ENCODE results near the gene CGB8. TPM values are rescaled to one million over a fixed set of nuclear protein-coding genes. Genes with fewer than 3 reads are reported as not detected.

Gene CGB8
- total RNA-seq, 1 experiment from 2014 or later, result not detected

Small RNAs within 50 kb of the gene (small RNA-seq; reads per million reads assigned to genes)
- gene MIR6798, result not detected
- not detected for gene RN7SL708P

Other genes starting within 250 kb of the CGB8 start
- gene BCAT2, start 238.1 kb downstream of the CGB8 start, total RNA-seq (2014; rRNA removed; shearing (Covaris generic); ENCODE audit: low replicate concordance), result 45.9 and 74.6 TPM in 2 replicates
- 1.0 and 1.9 TPM in 2 replicates for gene HSD17B14, start 212.6 kb downstream of the CGB8 start, total RNA-seq (2014; rRNA removed; shearing (Covaris generic); ENCODE audit: low replicate concordance)
- not detected in 2 replicates for gene PLEKHA4, start 180.5 kb downstream of the CGB8 start, total RNA-seq (2014; rRNA removed; shearing (Covaris generic); ENCODE audit: low replicate concordance)
- gene PPP1R15A, start 176.7 kb downstream of the CGB8 start, total RNA-seq (2014; rRNA removed; shearing (Covaris generic); ENCODE audit: low replicate concordance), result 22.6 and 31.3 TPM in 2 replicates
- gene TULP2, start 150.4 kb downstream of the CGB8 start, total RNA-seq (2014; rRNA removed; shearing (Covaris generic); ENCODE audit: low replicate concordance), result not detected in 2 replicates
- 57.5 and 98.2 TPM in 2 replicates for gene NUCB1, start 148.8 kb downstream of the CGB8 start, total RNA-seq (2014; rRNA removed; shearing (Covaris generic); ENCODE audit: low replicate concordance)
- 1.4 and 3.3 TPM in 2 replicates for gene DHDH, start 115.4 kb downstream of the CGB8 start, total RNA-seq (2014; rRNA removed; shearing (Covaris generic); ENCODE audit: low replicate concordance)
- gene BAX, start 94.2 kb downstream of the CGB8 start, total RNA-seq (2014; rRNA removed; shearing (Covaris generic); ENCODE audit: low replicate concordance), result 93.8 and 164 TPM in 2 replicates
- 6,036 and 6,638 TPM in 2 replicates for gene FTL, start 83.8 kb downstream of the CGB8 start, total RNA-seq (2014; rRNA removed; shearing (Covaris generic); ENCODE audit: low replicate concordance)
- gene GYS1, start 55.8 kb downstream of the CGB8 start, total RNA-seq (2014; rRNA removed; shearing (Covaris generic); ENCODE audit: low replicate concordance), result 39.0 and 42.6 TPM in 2 replicates
- gene RUVBL2, start 55.2 kb downstream of the CGB8 start, total RNA-seq (2014; rRNA removed; shearing (Covaris generic); ENCODE audit: low replicate concordance), result 107 and 298 TPM in 2 replicates
- gene LHB, start 32.0 kb downstream of the CGB8 start, total RNA-seq (2014; rRNA removed; shearing (Covaris generic); ENCODE audit: low replicate concordance), result not detected in 2 replicates
- gene CGB3, start 24.8 kb downstream of the CGB8 start, total RNA-seq (2014; rRNA removed; shearing (Covaris generic); ENCODE audit: low replicate concordance), result not detected in 2 replicates
- gene CGB2, start 17.2 kb downstream of the CGB8 start, total RNA-seq (2014; rRNA removed; shearing (Covaris generic); ENCODE audit: low replicate concordance), result not detected in 2 replicates
- not detected in 2 replicates for gene CGB1, start 12.2 kb downstream of the CGB8 start, total RNA-seq (2014; rRNA removed; shearing (Covaris generic); ENCODE audit: low replicate concordance)
- gene CGB5, start 5.3 kb downstream of the CGB8 start, total RNA-seq (2014; rRNA removed; shearing (Covaris generic); ENCODE audit: low replicate concordance), result not detected in 2 replicates
- gene CGB7, start 8.6 kb upstream of the CGB8 start, total RNA-seq (2014; rRNA removed; shearing (Covaris generic); ENCODE audit: low replicate concordance), result not detected in 2 replicates
- not detected in 2 replicates for gene NTF4, start 15.7 kb upstream of the CGB8 start, total RNA-seq (2014; rRNA removed; shearing (Covaris generic); ENCODE audit: low replicate concordance)
- gene KCNA7, start 23.6 kb upstream of the CGB8 start, total RNA-seq (2014; rRNA removed; shearing (Covaris generic); ENCODE audit: low replicate concordance), result not detected in 2 replicates
- 420 and 646 TPM in 2 replicates for gene SNRNP70, start 36.3 kb upstream of the CGB8 start, total RNA-seq (2014; rRNA removed; shearing (Covaris generic); ENCODE audit: low replicate concordance)
- gene LIN7B, start 65.3 kb upstream of the CGB8 start, total RNA-seq (2014; rRNA removed; shearing (Covaris generic); ENCODE audit: low replicate concordance), result 6.4 and 23.4 TPM in 2 replicates
- 3.4 and 5.5 TPM in 2 replicates for gene C19orf73, start 70.0 kb upstream of the CGB8 start, total RNA-seq (2014; rRNA removed; shearing (Covaris generic); ENCODE audit: low replicate concordance)
- gene PPFIA3, start 70.4 kb upstream of the CGB8 start, total RNA-seq (2014; rRNA removed; shearing (Covaris generic); ENCODE audit: low replicate concordance), result 5.4 and 7.9 TPM in 2 replicates
- not detected in 2 replicates for gene HRC, start 106.3 kb upstream of the CGB8 start, total RNA-seq (2014; rRNA removed; shearing (Covaris generic); ENCODE audit: low replicate concordance)
- not detected in 2 replicates for gene TRPM4, start 108.7 kb upstream of the CGB8 start, total RNA-seq (2014; rRNA removed; shearing (Covaris generic); ENCODE audit: low replicate concordance)

Data from Karpas-422 (cell line).